Aorta (tissue), 5 donors: ENCODE results near the gene NID1. TPM values are rescaled to one million over a fixed set of nuclear protein-coding genes. Genes with fewer than 3 reads are reported as not detected.
"Not testable (repeated sequence)": the region's sequence is repeated elsewhere in the genome, so short reads cannot be mapped to it uniquely, and the experiment has no call there.

Source experiments
- ATAC-seq: fragments of 200-7000 bp; cut with Tn5 transposase; one replicate; pipeline ENCODE4 v1.9.1; 2022; ENCODE audit warnings: moderate library complexity; ENCODE audit not compliant: low FRiP score
- DNase-seq, 2 donors: peaks; one replicate each; pipeline ENCODE4 v3.0.0-alpha.2; 2020
- H3K27ac ChIP-seq, 2 donors: one replicate each; pipeline ENCODE4 v1.5.1; 2013; ENCODE audit warnings: low read length in 2 of 2, mild to moderate bottlenecking in 2 of 2, moderate library complexity in 2 of 2, control low read depth in 1 of 2, inconsistent platforms in 1 of 2, low read depth in 1 of 2
- H3K27me3 ChIP-seq, 2 donors: one replicate each; pipeline ENCODE4 v1.6.1; 2013; ENCODE audit warnings: control low read depth in 1 of 2, low read length in 1 of 2, mild to moderate bottlenecking in 1 of 2, moderate library complexity in 1 of 2; ENCODE audit not compliant: insufficient read depth in 2 of 2, control insufficient read depth in 1 of 2
- H3K36me3 ChIP-seq, 2 donors: one replicate each; pipeline ENCODE4 v1.6.1; 2013; ENCODE audit warnings: control low read depth in 1 of 2, low read length in 1 of 2, mild to moderate bottlenecking in 1 of 2; ENCODE audit not compliant: insufficient read depth in 2 of 2, control insufficient read depth in 1 of 2
- H3K4me1 ChIP-seq, 2 donors: one replicate each; pipeline ENCODE4 v1.6.1; 2013; ENCODE audit warnings: low read length in 2 of 2, control low read depth in 1 of 2, mild to moderate bottlenecking in 1 of 2, moderate library complexity in 1 of 2; ENCODE audit not compliant: insufficient read depth in 2 of 2, control insufficient read depth in 1 of 2
- H3K4me3 ChIP-seq, 2 donors: one replicate each; pipeline ENCODE4 v1.5.1; 2013; ENCODE audit warnings: low read length in 2 of 2, control low read depth in 1 of 2, mild to moderate bottlenecking in 1 of 2
- H3K9me3 ChIP-seq: one replicate; pipeline ENCODE4 v1.6.1; 2013; ENCODE audit warnings: mild to moderate bottlenecking, low read length; ENCODE audit not compliant: control insufficient read depth
- WGBS, 2 donors: extraction: QIAGEN DNeasy Blood & Tissue Kit; methylation state at CpG; one replicate each; pipeline ENCODE4 v1.1.7; 2013; 5-methylcytosine and 5-hydroxymethylcytosine counted together
- intact Hi-C, 2 donors: fragments of 100-400 bp; cut with DNase I; formaldehyde crosslinking; loops; one replicate each; pipeline versions ENCODE4 v1.14.2 to v1.15.0; 2022
- polyA plus RNA-seq, 2 donors: library from polyadenylated mRNA; stranded (reverse); fragments of 200-250 nt; gene quantifications; one replicate each; pipeline ENCODE4 v1.2.3, GENCODE V29; 2013
- total RNA-seq, 2 donors: library from RNA; stranded (reverse); fragmentation: NEBNext Ultra II Directional; extraction: Animal tissue kit (Norgen Biotek cat#: 25700); gene quantifications; one replicate each; pipeline ENCODE4 v1.2.1, GENCODE V29; 2021
- donor health status: healthy with polysubstance abuse.
- donor health status: Bipolar disorder and iron deficiency.
- donor health status: DM: no; HTN: no; CAD: no.
- donor health status: DM: no; HTN: no; CAD: no.
- donor health status: DM: yes; HTN: yes; CAD: no.

NID1 gene
- total and polyA plus RNA-seq, 4 donors, result 11.0 to 69.5 (median 60.4) TPM

GRCh38 chr1:235979716-235980333 lies 85.1 kb downstream of the NID1 start:
- ATAC-seq (no peak), DNase-seq (no peak)
- Histone ChIP-seq H3K36me3 (peaks cover 3 to 5% of the 10 kb centered on the region in 2 donors), H3K9me3 (no peaks in the 10 kb centered on the region), H3K27me3 (no peaks in the 10 kb centered on the region), H3K4me3 (no peak overlapping the region), H3K4me1 (peaks cover 0 to 11% of the 10 kb centered on the region in 2 donors), H3K27ac (no peak overlapping the region)
- intact Hi-C loops, result loop anchor here (10.0 kb wide), 2 partner anchors 145 to 465 kb away; no protein-coding TSS in a partner anchor
- WGBS, 2 donors, result 31 to 39% methylated on average over 12 of the region's 12 CpGs

- Histone ChIP-seq H3K4me3 (no peak overlapping the region), H3K27me3 (no peaks in the 10 kb centered on the region), H3K27ac (no peak overlapping the region), H3K36me3 (peaks cover 3 to 5% of the 10 kb centered on the region in 2 donors), H3K9me3 (no peaks in the 10 kb centered on the region), H3K4me1 (peaks cover 0 to 7% of the 10 kb centered on the region in 2 donors)
- 93 to 97% methylated on average over 4 of the region's 4 CpGs for WGBS, 2 donors
- intact Hi-C loops, result loop anchor here (10.0 kb wide), 2 partner anchors 144 to 464 kb away; no protein-coding TSS in a partner anchor
- DNase-seq, result no peak
- no peak for ATAC-seq
Observed at GRCh38 chr1:235979176-235979575, 85.7 kb downstream of the NID1 start.

GRCh38 chr1:235976490-235976889 lies 88.4 kb downstream of the NID1 start:
- H3K27ac ChIP-seq, result no peak overlapping the region
- no peak overlapping the region for H3K4me3 ChIP-seq
- H3K27me3 ChIP-seq, result no peaks in the 10 kb centered on the region
- H3K9me3 ChIP-seq, result no peaks in the 10 kb centered on the region
- no peaks in the 10 kb centered on the region for H3K4me1 ChIP-seq
- intact Hi-C loops, result loop anchor here (10.0 kb wide), 2 partner anchors 142 to 462 kb away; no protein-coding TSS in a partner anchor
- peaks cover 3 to 5% of the 10 kb centered on the region in 2 donors for H3K36me3 ChIP-seq
- WGBS, 2 donors, result 89 to 90% methylated on average over 5 of the region's 5 CpGs
- no peak for ATAC-seq
- DNase-seq, result no peak

DNA sequence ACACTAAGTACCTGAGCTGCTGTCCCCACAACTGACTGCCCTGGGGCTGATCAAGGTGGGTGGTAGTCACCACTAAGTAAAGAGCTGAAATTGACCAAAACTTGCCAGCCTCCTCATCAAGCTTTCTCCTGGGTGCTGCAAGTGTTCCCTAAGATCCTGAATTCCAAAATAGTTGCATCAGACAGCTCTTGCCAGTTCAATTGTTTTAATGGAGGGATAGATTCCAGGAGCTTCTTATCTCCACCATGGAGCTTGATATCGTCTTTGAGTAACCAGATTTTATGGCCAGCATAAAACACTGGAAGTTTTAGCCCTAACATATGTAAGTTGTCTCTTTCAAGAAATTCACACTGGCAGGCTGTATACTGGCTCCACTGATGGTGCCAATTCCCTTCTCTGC lies 90.3 kb downstream of the NID1 start:
- no peaks in the 10 kb centered on the region for H3K9me3 ChIP-seq
- peaks cover 3 to 5% of the 10 kb centered on the region in 2 donors for H3K36me3 ChIP-seq
- 16 to 17% methylated on average over 1 of the region's 1 CpG for WGBS, 2 donors
- H3K4me1 ChIP-seq, result no peaks in the 10 kb centered on the region
- intact Hi-C loops, result loop anchor here (5.0 to 10.0 kb wide), 5 partner anchors 62 to 467 kb away; no protein-coding TSS in a partner anchor
- no peak overlapping the region for H3K27ac ChIP-seq
- H3K4me3 ChIP-seq, result no peak overlapping the region
- no peak for ATAC-seq
- no peaks in the 10 kb centered on the region for H3K27me3 ChIP-seq
- no peak for DNase-seq

GRCh38 chr1:235972691-235973090 lies 92.2 kb downstream of the NID1 start:
- not testable (repeated sequence) for H3K4me1 ChIP-seq, H3K9me3 ChIP-seq, DNase-seq, H3K4me3 ChIP-seq, ATAC-seq, H3K27me3 ChIP-seq, H3K36me3 ChIP-seq
- H3K27ac ChIP-seq, result peak overlapping the region in 1 of 2 donors; percentile 53
- intact Hi-C loops, result loop anchor here (5.0 to 10.0 kb wide), 5 partner anchors 60 to 465 kb away; no protein-coding TSS in a partner anchor
- WGBS, 2 donors, result 87% methylated on average over 3 of the region's 3 CpGs

DNA sequence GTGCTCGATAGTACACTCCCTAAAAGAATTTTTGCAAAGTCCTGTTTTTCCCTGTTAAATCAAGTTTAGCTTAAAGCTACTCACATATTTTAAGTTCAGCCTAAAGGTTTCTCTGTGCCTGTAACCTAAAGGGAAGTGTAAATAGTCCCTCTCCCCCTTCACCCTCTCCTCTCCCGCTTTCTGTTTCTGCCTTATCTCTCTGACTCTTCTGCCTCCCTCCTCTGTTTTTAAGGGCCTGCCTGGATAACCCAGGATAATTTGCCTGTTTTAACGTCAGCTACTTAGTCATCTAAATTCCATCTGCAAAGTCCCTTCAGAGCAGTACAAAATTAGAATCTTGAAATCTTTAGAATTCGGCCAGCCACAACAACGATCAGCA lies 92.6 kb downstream of the NID1 start:
- ATAC-seq (peak; percentile 76), DNase-seq (no peak)
- no peaks in the 10 kb centered on the region for H3K27me3 ChIP-seq
- H3K4me1 ChIP-seq, result no peaks in the 10 kb centered on the region
- H3K4me3 ChIP-seq, result peak overlapping the region in 1 of 2 donors; percentile 74
- no peaks in the 10 kb centered on the region for H3K36me3 ChIP-seq
- intact Hi-C loops, result loop anchor here (5.0 to 10.0 kb wide), 5 partner anchors 60 to 465 kb away; no protein-coding TSS in a partner anchor
- WGBS, 2 donors, result 1 to 4% methylated on average over 5 of the region's 5 CpGs
- no peaks in the 10 kb centered on the region for H3K9me3 ChIP-seq
- H3K27ac ChIP-seq, result peak overlapping the region; percentile 38 to 95

DNA sequence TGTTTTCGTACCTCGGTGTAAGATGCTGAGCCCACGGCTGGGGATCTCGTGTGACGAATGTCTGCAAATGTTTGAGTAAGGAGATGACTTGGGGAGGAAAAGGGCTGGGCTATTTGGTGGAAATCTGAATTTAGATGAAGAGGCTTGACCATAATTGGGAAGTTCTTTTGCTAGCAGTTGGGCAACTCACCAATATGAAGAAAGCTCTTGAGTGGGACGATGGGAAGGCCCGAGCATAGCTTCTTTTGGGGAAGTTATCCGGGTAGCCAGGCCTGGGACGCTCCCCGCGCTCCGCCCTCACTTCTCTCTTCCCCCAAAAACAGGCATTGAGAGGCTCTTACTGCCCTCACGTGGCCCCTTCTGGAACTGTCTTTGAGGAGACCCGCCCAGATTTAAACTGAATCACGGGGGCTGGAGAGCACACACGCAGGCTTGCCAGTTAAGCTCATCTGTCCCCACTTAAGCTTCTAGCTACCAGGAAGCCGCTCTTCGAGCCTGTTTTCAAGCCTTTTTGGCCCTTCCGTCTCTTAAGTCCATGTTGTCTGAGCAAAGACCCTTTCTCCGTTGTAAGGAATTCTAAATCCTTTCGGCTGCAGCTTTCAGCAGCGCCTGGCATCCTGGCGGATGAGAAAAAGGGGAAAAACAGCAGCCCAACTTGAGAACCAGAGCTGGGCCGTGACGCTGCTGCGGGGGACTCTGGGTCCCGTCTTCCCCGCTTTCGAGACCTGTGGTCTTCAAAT lies 93.1 kb downstream of the NID1 start:
- peak overlapping the region; percentile 38 to 95 for H3K27ac ChIP-seq
- no peaks in the 10 kb centered on the region for H3K9me3 ChIP-seq
- intact Hi-C loops, result loop anchor here (1.0 to 10.0 kb wide), 6 partner anchors 59 to 464 kb away; no protein-coding TSS in a partner anchor
- DNase-seq (peak; percentile 96 to 97), ATAC-seq (peak; percentile 97)
- 0 to 2% methylated on average over 29 of the region's 29 CpGs for WGBS, 2 donors
- H3K36me3 ChIP-seq, result no peaks in the 10 kb centered on the region
- H3K4me1 ChIP-seq, result no peaks in the 10 kb centered on the region
- no peaks in the 10 kb centered on the region for H3K27me3 ChIP-seq
- H3K4me3 ChIP-seq, result peak overlapping the region in 1 of 2 donors; percentile 74

GRCh38 chr1:235971020-235971419 lies 93.9 kb downstream of the NID1 start:
- Histone ChIP-seq H3K4me3 (peak overlapping the region in 1 of 2 donors; percentile 42), H3K9me3 (no peaks in the 10 kb centered on the region), H3K27ac (peak overlapping the region; percentile 19 to 47), H3K4me1 (no peaks in the 10 kb centered on the region), H3K27me3 (no peaks in the 10 kb centered on the region), H3K36me3 (no peaks in the 10 kb centered on the region)
- ATAC-seq (no peak), DNase-seq (no peak)
- intact Hi-C loops, result loop anchor here (1.0 to 10.0 kb wide), 6 partner anchors 59 to 464 kb away; no protein-coding TSS in a partner anchor
- WGBS, 2 donors, result 22 to 26% methylated on average over 3 of the region's 3 CpGs
